NCI-H1417 (cell line): ENCODE results near the gene ORMDL3.
"Not testable (repeated sequence)": the region's sequence is repeated elsewhere in the genome, so short reads cannot be mapped to it uniquely, and the experiment has no call there.

Experiments used
- DNase-seq, 3 experiments: peaks; one replicate each; lab custom pipeline; 2025; lab: John Stamatoyannopoulos, UW

ORMDL3 gene

DNA sequence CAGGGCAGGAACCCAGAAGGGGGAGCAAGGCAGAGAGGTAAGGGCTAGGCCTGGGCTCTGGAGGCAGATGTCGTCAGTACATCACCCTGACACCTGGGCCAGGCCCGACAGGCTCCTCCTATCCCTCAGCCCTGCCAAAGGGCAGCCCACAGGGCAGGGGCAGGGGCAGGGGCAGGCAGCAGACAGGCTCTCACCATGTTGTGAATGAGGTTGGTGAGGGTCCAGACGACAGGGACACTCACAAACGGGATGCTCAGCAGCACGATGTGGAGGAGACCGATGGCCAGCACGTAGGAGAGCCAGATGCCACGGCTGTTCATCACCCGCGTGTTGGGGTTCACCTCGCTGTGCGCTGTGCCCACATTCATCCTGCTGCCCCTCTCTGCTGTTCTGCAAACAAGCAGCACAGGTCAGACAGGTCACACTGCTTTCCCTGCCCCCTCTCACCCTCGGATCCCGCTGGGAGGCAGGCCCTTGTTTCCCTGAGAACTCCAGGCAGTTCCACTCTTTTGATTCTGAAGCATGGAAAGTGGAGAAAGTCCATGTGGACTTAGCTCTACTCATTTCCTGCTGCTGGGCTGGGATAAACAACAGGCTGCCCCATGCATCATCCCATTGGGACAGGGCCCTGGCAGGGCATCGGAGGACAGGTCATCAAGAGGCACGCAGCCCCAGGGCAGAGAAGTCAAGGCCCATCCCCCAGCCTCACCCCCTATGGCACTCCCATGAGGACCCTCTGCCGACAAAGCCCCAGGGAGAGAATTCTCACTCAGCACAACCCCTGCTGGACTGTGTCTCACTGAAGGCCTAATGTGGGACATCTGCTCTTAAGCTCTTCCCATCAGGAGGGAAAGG, 3.3 kb downstream of the ORMDL3 start:
- DNase-seq, result no peak

DNA sequence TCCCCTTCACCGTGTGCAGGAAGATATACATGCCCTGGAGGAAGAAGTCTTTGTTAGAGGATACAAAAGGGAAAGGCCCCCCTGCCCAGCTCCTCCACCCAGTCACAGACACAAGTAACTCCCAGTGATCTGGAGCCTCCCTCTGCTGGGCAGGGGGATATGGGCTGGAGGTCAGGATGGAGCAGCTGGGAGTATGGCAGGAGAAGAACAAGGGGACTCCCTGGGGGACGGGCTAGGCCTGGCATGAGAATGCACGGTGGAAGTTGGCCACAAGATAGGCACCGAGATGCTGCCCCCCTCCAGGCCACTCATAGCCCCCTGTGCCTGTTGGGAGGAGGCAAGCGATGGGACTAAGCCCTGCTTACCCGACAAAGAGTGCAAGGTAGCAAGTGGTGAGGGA, 4.2 kb downstream of the ORMDL3 start:
- DNase-seq, result no peak

DNA sequence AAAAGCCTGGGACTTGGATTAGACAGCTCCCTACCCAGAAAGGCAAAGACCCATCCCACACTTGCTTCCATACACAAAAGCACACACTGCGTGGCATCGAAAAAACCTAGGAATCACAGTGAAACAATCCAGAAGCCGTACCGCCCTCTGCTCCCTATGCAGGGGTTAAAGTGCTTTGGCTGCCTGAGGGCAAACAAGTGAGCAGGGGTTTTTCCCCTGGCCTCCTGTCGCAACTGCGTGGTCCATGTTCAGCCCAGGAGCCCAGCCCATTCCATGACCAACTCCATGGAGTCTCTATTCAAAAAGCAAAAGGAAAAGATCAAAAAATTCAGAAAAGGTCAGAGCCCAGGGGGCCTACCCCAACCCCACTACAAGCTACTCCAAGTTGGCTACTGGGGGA, 5.4 kb downstream of the ORMDL3 start:
- no peak for DNase-seq

GRCh38 chr17:39921323-39921722, 6.1 kb downstream of the ORMDL3 start:
- DNase-seq, result no peak

- DNase-seq, result no peak
Measured at GRCh38 chr17:39920218-39921210, 6.9 kb downstream of the ORMDL3 start.

DNA sequence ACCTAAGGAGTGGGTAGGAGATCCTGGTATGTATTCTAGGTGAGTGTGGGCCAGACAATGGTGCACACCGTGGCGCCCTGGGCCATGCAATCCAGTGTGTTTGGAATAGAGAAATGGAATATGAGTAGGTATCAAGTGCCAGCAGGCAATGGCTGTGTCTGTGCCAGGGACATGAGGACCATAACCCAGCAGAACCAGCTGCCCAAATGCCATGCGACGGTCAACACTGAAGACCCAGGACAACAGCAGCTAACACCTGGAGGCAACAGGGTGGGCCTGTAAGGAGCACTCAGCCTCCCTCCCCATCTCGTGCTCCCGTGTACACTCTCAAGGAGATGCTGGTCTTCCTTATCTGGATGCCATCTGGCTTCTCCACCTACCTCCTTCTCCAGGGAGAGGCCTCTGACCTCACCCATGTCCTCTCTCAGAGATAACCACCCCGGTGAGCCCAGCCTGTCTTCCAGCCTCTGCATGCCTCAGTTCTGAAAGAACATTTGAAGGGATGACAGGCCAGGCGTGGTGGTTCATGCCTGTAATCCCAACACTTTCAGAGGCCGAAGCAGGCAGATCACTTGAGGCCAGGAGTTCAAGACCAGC, 8.2 kb downstream of the ORMDL3 start:
- DNase-seq, result no peak

GRCh38 chr17:39916918-39917317, 10.5 kb downstream of the ORMDL3 start:
- DNase-seq, result peak in 1 of 3 experiments; percentile 4

- DNase-seq, result peak in 1 of 3 experiments; percentile 30
Measured at GRCh38 chr17:39915559-39915958, 11.8 kb downstream of the ORMDL3 start.

DNA sequence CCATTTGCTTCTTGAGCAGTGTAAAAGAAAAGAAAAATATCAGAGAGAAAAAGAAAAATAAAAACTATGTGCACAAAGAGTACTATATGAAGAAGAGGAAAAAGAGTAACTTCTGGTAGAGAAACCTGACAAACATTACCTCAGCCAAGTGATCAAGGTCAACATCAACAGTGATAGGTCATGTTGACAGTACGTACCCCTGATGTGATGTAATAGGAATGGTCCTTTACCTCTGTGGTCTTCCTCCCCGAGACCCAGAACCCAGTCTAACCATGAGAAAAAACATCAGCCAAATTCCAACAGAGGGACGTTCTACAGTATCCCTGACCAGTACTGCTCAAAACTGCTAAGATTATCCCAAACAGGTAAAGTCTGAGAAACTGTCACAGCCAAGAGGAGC, 13.4 kb downstream of the ORMDL3 start:
- DNase-seq, result no peak

GRCh38 chr17:39908789-39909352, 18.5 kb downstream of the ORMDL3 start:
- DNase-seq, result no peak

DNA sequence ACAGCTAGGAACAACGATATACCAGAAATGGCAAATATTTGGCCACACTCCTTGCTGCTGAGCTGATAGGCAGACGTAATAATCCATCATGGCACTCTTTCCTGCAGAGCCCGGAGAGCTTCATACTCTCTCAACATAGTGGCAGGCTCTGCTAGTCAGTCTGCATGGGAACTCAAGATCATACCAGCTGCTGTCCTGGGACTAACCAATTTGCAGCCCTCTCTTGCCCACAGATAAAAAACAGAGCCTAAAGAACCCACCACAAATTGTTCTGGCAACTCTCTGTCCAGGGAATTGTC, 22.5 kb downstream of the ORMDL3 start:
- DNase-seq, result no peak

DNA sequence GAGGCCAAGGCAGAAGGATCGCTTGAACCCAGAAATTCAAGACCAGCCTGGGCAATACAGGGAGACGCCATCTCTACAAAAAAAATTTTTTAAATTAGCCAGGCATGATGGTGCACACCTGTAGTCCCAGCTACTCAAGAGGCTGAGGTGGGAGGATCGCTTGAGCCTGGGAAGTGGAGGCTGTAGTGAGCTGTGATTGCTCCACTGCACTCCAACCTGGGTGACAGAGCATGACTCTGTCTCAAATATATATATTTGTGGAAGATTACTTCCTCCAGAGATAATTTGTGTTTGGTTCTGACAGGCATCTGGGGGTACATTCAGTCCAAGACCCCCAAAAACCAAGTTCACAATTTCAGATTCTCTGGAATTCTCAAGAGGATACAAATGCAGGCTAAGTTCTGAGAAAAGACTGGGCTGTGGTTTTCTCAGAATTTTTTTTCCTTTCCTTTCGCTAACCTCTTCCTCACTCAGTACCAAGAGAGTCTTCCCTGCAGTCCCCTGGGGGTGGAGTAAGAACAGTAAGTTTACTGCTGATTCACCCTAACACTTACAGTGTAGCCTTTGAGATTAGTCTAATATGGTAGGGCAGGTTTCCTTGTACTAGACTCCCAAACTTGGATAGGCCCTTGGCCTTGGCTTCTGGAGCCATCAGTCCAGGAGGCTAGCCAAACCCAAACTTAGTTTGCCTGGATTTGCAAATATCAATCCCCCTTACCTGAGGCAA, 24.1 kb downstream of the ORMDL3 start:
- no peak for DNase-seq

GRCh38 chr17:39902027-39902426, 25.4 kb downstream of the ORMDL3 start:
- not testable (repeated sequence) for DNase-seq

DNA sequence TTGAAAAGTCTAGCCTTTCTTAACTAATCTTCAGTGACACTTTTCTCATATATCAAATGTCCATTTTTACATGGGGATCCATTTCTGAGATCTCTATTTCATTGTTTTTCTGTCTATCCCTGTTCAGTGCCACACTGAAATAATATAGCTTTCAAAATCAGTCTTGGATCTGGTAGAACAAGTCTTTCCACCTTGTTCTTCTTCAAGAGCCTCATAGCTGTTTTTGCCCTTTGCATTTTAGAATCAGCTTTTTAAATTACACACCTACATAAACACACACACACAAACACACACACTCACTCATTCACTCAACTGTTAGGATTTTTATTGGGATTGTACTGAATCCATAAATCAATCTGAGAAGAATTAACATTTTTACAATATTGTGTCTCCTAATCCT, 28.2 kb downstream of the ORMDL3 start:
- DNase-seq, result no peak

- DNase-seq, result no peak
Measured at GRCh38 chr17:39898088-39898487, 29.3 kb downstream of the ORMDL3 start.

- no peak for DNase-seq
Measured at GRCh38 chr17:39894681-39895376, 32.6 kb downstream of the ORMDL3 start.

DNA sequence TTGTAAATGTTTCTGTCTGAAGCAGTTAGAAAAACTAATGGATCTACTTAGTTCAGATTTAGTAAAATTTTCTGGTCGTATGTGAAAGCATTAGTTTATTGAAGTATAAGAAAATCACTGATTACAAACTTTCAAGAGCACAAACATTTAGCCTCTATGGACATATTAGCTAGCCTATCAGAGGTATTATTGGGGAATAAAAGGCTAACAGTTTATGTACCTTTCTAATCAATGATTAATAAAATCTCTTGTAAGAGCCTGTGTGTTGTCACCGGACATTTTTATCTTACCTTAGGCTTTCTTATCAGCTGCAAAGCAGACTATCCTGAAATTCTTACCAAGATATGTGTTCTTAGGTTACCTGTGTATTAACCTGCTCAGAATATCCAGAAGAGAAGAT, 38.2 kb downstream of the ORMDL3 start:
- no peak for DNase-seq

DNA sequence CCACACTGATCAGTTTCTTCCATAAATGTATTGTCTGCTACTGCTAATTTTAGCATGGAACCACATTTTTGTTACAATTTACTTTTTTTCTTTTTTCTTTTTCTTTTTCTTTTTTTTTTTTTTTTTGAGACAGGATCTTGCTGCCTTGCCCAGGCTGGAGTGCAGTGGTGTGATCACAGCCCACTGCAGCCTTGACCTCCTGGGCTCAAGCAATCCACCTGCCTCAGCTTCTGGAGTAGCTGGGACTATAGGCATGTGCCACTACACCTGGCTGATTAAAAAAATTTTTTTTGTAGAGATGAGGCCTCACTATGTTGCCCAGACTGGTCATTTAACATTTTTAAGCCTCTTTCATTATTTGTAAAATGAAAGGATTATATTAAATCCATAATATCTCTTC, 40.3 kb downstream of the ORMDL3 start:
- DNase-seq, result no peak

- not testable (repeated sequence) for DNase-seq
Measured at GRCh38 chr17:39886102-39886501, 41.3 kb downstream of the ORMDL3 start.

- DNase-seq, result peak in 1 of 3 experiments; percentile 11
Measured at GRCh38 chr17:39872751-39873150, 54.6 kb downstream of the ORMDL3 start.

DNA sequence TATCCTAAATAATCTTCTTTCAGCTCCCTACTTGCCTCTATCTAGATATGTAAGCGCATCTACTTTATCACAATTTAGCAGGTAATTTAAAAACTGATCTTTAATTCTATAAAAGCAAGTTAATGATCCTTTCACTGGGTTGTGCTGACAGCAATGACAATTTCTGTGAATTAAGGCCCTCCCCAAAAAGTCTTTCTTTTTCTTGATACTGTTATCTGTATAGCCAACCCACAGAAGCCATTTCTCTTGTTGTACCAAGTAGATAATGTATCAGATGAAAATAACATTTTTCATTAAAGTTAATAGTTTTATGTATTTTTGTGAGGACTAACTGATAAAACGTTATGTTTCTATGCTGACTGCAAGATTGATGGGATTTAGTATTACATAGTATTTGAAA, 55.6 kb downstream of the ORMDL3 start:
- no peak for DNase-seq
